H1 (cell line): Measurements from ENCODE around the gene SMAD6. TPM values are rescaled to one million over a fixed set of nuclear protein-coding genes. Genes with fewer than 3 reads are reported as not detected.
A peak's percentile ranks its signal among the peaks of the same experiment; 100 is the strongest.

Experiments used
- CTCF ChIA-PET: fragments of 300-600 bp; sonication (Branson Sonifier 250); formaldehyde crosslinking; loops from one replicate; lab custom pipeline; 2021; ENCODE audit not compliant: partially characterized antibody; lab: Charles Lee
- POLR2A ChIA-PET: fragments of 300-600 bp; sonication (Branson Sonifier 250); formaldehyde crosslinking; loops from one replicate; lab custom pipeline; 2021; ENCODE audit warnings: inconsistent platforms; ENCODE audit not compliant: partially characterized antibody; lab: Charles Lee
- DNase-seq, 2 experiments: peaks; one replicate each; pipeline versions ENCODE4 v3.0.0 to v3.0.0-alpha.2; 2010 to 2022; ENCODE audit warnings: low spot score in 2 of 2, low read depth in 1 of 2, mixed read lengths in 1 of 2
- FAIRE-seq: peaks from 2 replicates; lab custom pipeline; 2011; peaks lifted over from hg19 to GRCh38; lab: Jason Lieb, UNC
- H2AFZ ChIP-seq: 2 replicates; pipeline ENCODE4 v1.8.1; 2012; ENCODE audit warnings: low read length, inconsistent platforms
- H2AK5ac ChIP-seq: 2 replicates; pipeline ENCODE4 v1.6.1; 2013; ENCODE audit warnings: low read depth, low read length
- H2BK120ac ChIP-seq: replicated peaks from 2 replicates; pipeline ENCODE3; 2013; ENCODE audit warnings: low read depth, low read length, inconsistent platforms
- H2BK12ac ChIP-seq: 2 replicates; pipeline ENCODE4 v1.6.1; 2013; ENCODE audit warnings: low read depth, low read length
- H2BK15ac ChIP-seq: 2 replicates; pipeline ENCODE4 v1.6.1; 2013; ENCODE audit warnings: low read length
- H2BK20ac ChIP-seq: 2 replicates; pipeline ENCODE4 v1.6.1; 2013; ENCODE audit warnings: low read length
- H2BK5ac ChIP-seq: 2 replicates; pipeline ENCODE4 v1.6.1; 2013; ENCODE audit warnings: low read depth, low read length
- H3K14ac ChIP-seq: 2 replicates; pipeline ENCODE4 v1.6.1; 2013; ENCODE audit warnings: inconsistent platforms; ENCODE audit not compliant: insufficient read length
- H3K18ac ChIP-seq: 2 replicates; pipeline ENCODE4 v1.6.1; 2013; ENCODE audit warnings: low read length; ENCODE audit errors: extremely low read depth
- H3K23ac ChIP-seq: 2 replicates; pipeline ENCODE4 v1.6.1; 2013; ENCODE audit warnings: inconsistent platforms; ENCODE audit not compliant: insufficient read length
- H3K23me2 ChIP-seq: 2 replicates; pipeline ENCODE4 v1.6.1; 2013; ENCODE audit warnings: low read depth, low read length
- H3K27ac ChIP-seq: 2 replicates; pipeline ENCODE4 v1.6.1; 2011; ENCODE audit warnings: low read depth, low read length, inconsistent platforms
- H3K27me3 ChIP-seq, 4 experiments: replicated peaks in 1 of 4; 1 replicate in 1 of 4; 2 replicates in 3 of 4; pipeline versions ENCODE4 v1.6.1 to v1.8.1; 2011 to 2013; ENCODE audit warnings: low read length in 3 of 4, mild to moderate bottlenecking in 3 of 4, inconsistent platforms in 2 of 4, mixed read lengths in 2 of 4, moderate library complexity in 1 of 4; ENCODE audit not compliant: control insufficient read depth in 3 of 4, insufficient read depth in 3 of 4; ENCODE audit errors: extremely low read depth in 1 of 4
- H3K36me3 ChIP-seq, 4 experiments: 2 replicates each; pipeline versions ENCODE4 v1.6.1 to v1.8.1; 2011 to 2013; ENCODE audit warnings: mild to moderate bottlenecking in 4 of 4, low read length in 3 of 4, moderate library complexity in 2 of 4, control low read depth in 1 of 4, inconsistent platforms in 1 of 4; ENCODE audit not compliant: insufficient read depth in 4 of 4, control insufficient read depth in 2 of 4
- H3K4ac ChIP-seq: replicated peaks from 2 replicates; pipeline ENCODE3; 2013; ENCODE audit warnings: low read length, low read depth, mixed read lengths, inconsistent platforms; ENCODE audit not compliant: insufficient read length
- H3K4me1 ChIP-seq, 4 experiments: replicated peaks in 1 of 4; 1 replicate in 1 of 4; 2 replicates in 3 of 4; pipeline versions ENCODE4 v1.6.1 to v1.8.1; 2011 to 2013; ENCODE audit warnings: low read length in 3 of 4, inconsistent platforms in 2 of 4, mixed read lengths in 1 of 4; ENCODE audit not compliant: insufficient read depth in 4 of 4, control insufficient read depth in 3 of 4
- H3K4me2 ChIP-seq, 2 experiments: 2 replicates each; pipeline versions ENCODE4 v1.6.1 to v1.8.1; 2011 to 2013; ENCODE audit warnings: low read depth in 2 of 2, low read length in 2 of 2, control low read depth in 1 of 2, inconsistent platforms in 1 of 2, mild to moderate bottlenecking in 1 of 2; ENCODE audit not compliant: insufficient read depth in 1 of 2
- H3K4me3 ChIP-seq, 4 experiments: fragments of 200-600, 300-600 bp in 1 of 4; sonication (generic), shearing (Covaris generic), sonication (Bioruptor Twin) in 1 of 4; 2 replicates each; pipeline versions ENCODE4 v1.5.1 to v1.8.1; 2011 to 2016; ENCODE audit warnings: low read length in 4 of 4, low read depth in 3 of 4, control low read depth in 2 of 4, inconsistent platforms in 2 of 4, mild to moderate bottlenecking in 2 of 4, mixed read lengths in 1 of 4, moderate library complexity in 1 of 4; ENCODE audit not compliant: insufficient read depth in 2 of 4; ENCODE audit errors: extremely low read depth in 1 of 4
- H3K56ac ChIP-seq: replicated peaks from 2 replicates; pipeline ENCODE3; 2013; ENCODE audit warnings: low read depth, mild to moderate bottlenecking, mixed read lengths, low read length, inconsistent platforms; ENCODE audit not compliant: insufficient read length
- H3K79me1 ChIP-seq: 2 replicates; pipeline ENCODE4 v1.6.1; 2013; ENCODE audit warnings: low read depth, low read length, control low read depth
- H3K79me2 ChIP-seq, 2 experiments: 2 replicates each; pipeline versions ENCODE4 v1.6.1 to v1.8.1; 2012 to 2013; ENCODE audit warnings: low read length in 2 of 2, mild to moderate bottlenecking in 2 of 2, inconsistent platforms in 1 of 2; ENCODE audit not compliant: insufficient read depth in 2 of 2, control insufficient read depth in 1 of 2
- H3K9ac ChIP-seq, 4 experiments: replicated peaks in 1 of 4; 1 replicate in 1 of 4; 2 replicates in 3 of 4; pipeline versions ENCODE4 v1.6.1 to v1.8.1; 2011 to 2013; ENCODE audit warnings: low read depth in 3 of 4, low read length in 3 of 4, control low read depth in 2 of 4, mild to moderate bottlenecking in 2 of 4, moderate library complexity in 2 of 4, inconsistent platforms in 1 of 4; ENCODE audit errors: extremely low read depth in 1 of 4
- H3K9me3 ChIP-seq, 2 experiments: 2 replicates each; pipeline versions ENCODE4 v1.6.1 to v1.8.1; 2012 to 2013; ENCODE audit warnings: mild to moderate bottlenecking in 2 of 2, moderate library complexity in 2 of 2, control low read depth in 1 of 2, inconsistent platforms in 1 of 2, low read depth in 1 of 2, low read length in 1 of 2, mixed read lengths in 1 of 2; ENCODE audit not compliant: insufficient read depth in 2 of 2
- H4K20me1 ChIP-seq, 2 experiments: replicated peaks in 1 of 2; 2 replicates each; pipeline versions ENCODE3 to v1.8.1; 2011 to 2013; ENCODE audit warnings: inconsistent platforms in 2 of 2, low read length in 2 of 2, mild to moderate bottlenecking in 1 of 2; ENCODE audit not compliant: insufficient read depth in 2 of 2, control insufficient read depth in 1 of 2
- H4K5ac ChIP-seq: 2 replicates; pipeline ENCODE4 v1.6.1; 2013; ENCODE audit warnings: low read length, low read depth, mixed read lengths, inconsistent platforms; ENCODE audit not compliant: insufficient read length
- H4K8ac ChIP-seq: 2 replicates; pipeline ENCODE4 v1.8.0; 2013; ENCODE audit warnings: mild to moderate bottlenecking, moderate library complexity, low read length, inconsistent platforms; ENCODE audit not compliant: insufficient read depth; ENCODE audit errors: extremely low read depth
- H4K91ac ChIP-seq: replicated peaks from 2 replicates; pipeline ENCODE3; 2013; ENCODE audit warnings: low read length, mixed read lengths, inconsistent platforms; ENCODE audit not compliant: insufficient read length
- EGR1 ChIP-seq: IDR thresholded peaks from 2 replicates; pipeline ENCODE4 v1.6.1; 2011; ENCODE audit warnings: low read depth, low read length, borderline replicate concordance
- EP300 ChIP-seq, 2 experiments: IDR thresholded peaks; 1 replicate in 1 of 2; 2 replicates in 1 of 2; pipeline ENCODE4 v1.6.1; 2011 to 2012; ENCODE audit warnings: low read depth in 2 of 2, low read length in 2 of 2, mild to moderate bottlenecking in 2 of 2, borderline replicate concordance in 1 of 2, inconsistent platforms in 1 of 2, moderate library complexity in 1 of 2
- EZH2 ChIP-seq: fragments of 200-600 bp; sonication (generic); IDR thresholded peaks from 2 replicates; pipeline ENCODE4 v1.7.1; 2012; ENCODE audit warnings: low read depth, mild to moderate bottlenecking, moderate library complexity, low read length, inconsistent platforms; ENCODE audit not compliant: severe bottlenecking
- HDAC2 ChIP-seq, 2 experiments: fragments of 300-600 bp in 1 of 2; sonication (generic) in 1 of 2; IDR thresholded peaks; 2 replicates each; pipeline ENCODE4 v1.6.1; 2011 to 2012; ENCODE audit warnings: low read depth in 2 of 2, low read length in 2 of 2, mild to moderate bottlenecking in 2 of 2, moderate library complexity in 2 of 2, borderline replicate concordance in 1 of 2, inconsistent platforms in 1 of 2
- HDAC6 ChIP-seq: IDR thresholded peaks from one replicate; pipeline ENCODE4 v1.7.1; 2012; ENCODE audit warnings: low read depth, mild to moderate bottlenecking, inconsistent platforms, low read length, moderate library complexity
- NANOG ChIP-seq: IDR thresholded peaks from 2 replicates; pipeline ENCODE4 v1.6.1; 2011; ENCODE audit warnings: low read length, low read depth, mild to moderate bottlenecking, inconsistent platforms; ENCODE audit not compliant: insufficient read depth, poor library complexity, severe bottlenecking
- PHF8 ChIP-seq: fragments of 200-600 bp; sonication (generic); conservative IDR thresholded peaks from 2 replicates; pipeline ENCODE4 v1.7.1; 2012; ENCODE audit warnings: low read depth, mild to moderate bottlenecking, inconsistent platforms, low read length, moderate library complexity
- RAD21 ChIP-seq, 2 experiments: IDR thresholded peaks in 1 of 2; conservative IDR thresholded peaks in 1 of 2; 2 replicates each; pipeline ENCODE4 v1.6.1; 2011; ENCODE audit warnings: low read depth in 2 of 2, low read length in 2 of 2, improper control_type of control experiment in 1 of 2, inconsistent platforms in 1 of 2, mild to moderate bottlenecking in 1 of 2, moderate library complexity in 1 of 2
- SP4 ChIP-seq: IDR thresholded peaks from 2 replicates; pipeline ENCODE4 v1.6.1; 2012; ENCODE audit warnings: low read length, inconsistent platforms
- SRF ChIP-seq: IDR thresholded peaks from 2 replicates; pipeline ENCODE4 v1.6.1; 2011; ENCODE audit warnings: mild to moderate bottlenecking, low read depth, low read length, moderate library complexity
- WGBS, 2 experiments: shearing (Covaris generic) in 1 of 2; methylation state at CpG; one replicate each; pipeline versions ENCODE4 v1.1.6 to v1.1.7; 2013 to 2015; ENCODE audit warnings: low lambda C conversion rate in 2 of 2, mixed read lengths in 2 of 2, inconsistent platforms in 1 of 2, low coverage in 1 of 2, missing lambda C conversion rate in 1 of 2; ENCODE audit not compliant: insufficient replicate concordance in 2 of 2, insufficient coverage in 1 of 2, insufficient read length in 1 of 2; ENCODE audit errors: extremely low coverage in 1 of 2, missing lambda C conversion rate in 1 of 2; 5-methylcytosine and 5-hydroxymethylcytosine counted together
- polyA plus RNA-seq, 7 experiments: library from polyadenylated mRNA; depleted of rRNA in 3 of 7; stranded (reverse) in 5 of 7; unstranded in 2 of 7; fragments of >200 nt in 5 of 7; fragments of 200-250 nt in 2 of 7; gene quantifications; 1 replicate in 5 of 7; 2 replicates in 1 of 7; 4 replicates in 1 of 7; pipeline versions ENCODE4 v1.2.1 to v1.2.3, GENCODE V29; 2011 to 2013; ENCODE audit warnings: missing spikeins in 2 of 7, mixed read lengths in 2 of 7
- total RNA-seq: library from RNA; stranded (reverse); fragmentation: NEBNext Ultra II Directional; extraction: Animal tissue kit (Norgen Biotek cat#: 25700); gene quantifications from 2 replicates; pipeline ENCODE4 v1.2.1, GENCODE V29; 2021

SMAD6 gene
- total and polyA plus RNA-seq, 2 of the 8 experiments (the other 6 are each of a cell fraction or from before 2014, with no cell fraction given): 1.8 to 7.0 TPM

DNA sequence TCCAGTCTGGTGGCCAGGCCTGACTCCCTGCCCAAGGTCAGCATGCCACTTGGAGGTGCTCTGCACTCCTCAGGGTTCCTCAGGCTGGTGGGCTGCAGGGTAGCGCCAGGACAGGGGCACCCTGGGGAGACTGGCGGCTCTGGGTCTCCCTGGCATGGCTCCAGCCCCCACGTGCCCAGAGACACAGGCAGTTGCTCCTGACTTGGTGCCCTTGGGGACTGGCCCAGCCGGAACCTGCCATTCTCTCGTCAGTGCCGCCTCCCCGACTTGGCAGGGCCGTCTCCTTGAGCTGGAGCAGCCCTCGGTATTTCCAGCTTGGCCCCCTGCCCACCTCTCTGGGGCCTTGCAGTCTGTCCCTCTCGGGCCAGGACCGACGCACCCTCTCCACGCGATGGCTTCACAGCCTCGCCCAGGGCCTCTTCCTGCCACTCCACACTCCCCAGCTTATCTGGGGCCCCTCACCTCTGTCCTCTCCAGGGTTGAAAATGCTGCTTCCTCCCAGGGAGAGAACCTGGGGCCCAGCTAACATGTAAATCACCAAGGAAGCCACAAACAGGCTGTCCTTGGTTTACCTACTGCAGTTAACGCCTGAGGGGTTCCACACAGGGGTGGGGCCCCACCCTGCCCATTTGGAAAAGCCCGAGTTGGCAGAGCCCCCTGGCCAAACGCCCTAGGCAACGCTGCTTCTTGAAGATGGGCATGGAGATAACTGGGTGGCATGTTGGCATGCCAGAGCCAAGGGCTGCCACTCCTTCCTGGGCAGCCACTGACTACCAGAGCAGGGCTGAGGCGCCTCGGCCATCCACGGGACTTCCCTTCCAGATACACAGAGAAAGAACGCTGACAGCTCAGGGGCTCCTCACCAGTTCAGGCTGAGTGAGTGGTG is 61.4 kb downstream of the SMAD6 start:
- Histone ChIP-seq H4K8ac (no peak overlapping the region), H2AFZ (no peak overlapping the region), H3K4me3 (no peak overlapping the region), H3K23me2 (no peaks in the 10 kb centered on the region), H3K79me2 (no peaks in the 10 kb centered on the region), H2BK12ac (peak overlapping the region; percentile 75; the same call in 1 of the 2 replicates), H3K9me3 (no peaks in the 10 kb centered on the region), H4K5ac (no peak overlapping the region), H2BK15ac (no peak overlapping the region), H3K27me3 (no peaks in the 10 kb centered on the region), H2BK5ac (peak overlapping the region; percentile 35; the same call in 1 of the 2 replicates), H2AK5ac (no peak overlapping the region), H4K20me1 (no peaks in the 10 kb centered on the region), H3K18ac (no peak overlapping the region), H3K79me1 (no peaks in the 10 kb centered on the region), H3K4me2 (no peak overlapping the region), H3K23ac (no peak overlapping the region), H3K4me1 (peaks cover 0 to 4% (median 2%) of the 10 kb centered on the region in 4 experiments; a peak in 3 of 7 replicates), H4K91ac (no peak overlapping the region), H3K36me3 (no peaks in the 10 kb centered on the region), H3K56ac (no peak overlapping the region), H3K14ac (no peak overlapping the region), H2BK20ac (0 out of 2 replicates have a peak overlapping the region, but pooled peaks have one; percentile 18), H3K27ac (no peak overlapping the region), H3K9ac (no peak overlapping the region), H2BK120ac (no peak overlapping the region), H3K4ac (no peak overlapping the region)
- ChIA-PET POLR2A (interaction anchor here (1.3 to 1.6 kb wide), 3 partner anchors 9 to 17 kb away, joined by 3 to 9 read pairs (median 4); no protein-coding TSS in a partner anchor), CTCF (interaction anchor here (0.7 to 3.2 kb wide), 4 partner anchors 8 to 221 kb away, joined by 3 to 13 read pairs (median 5); no protein-coding TSS in a partner anchor)
- FAIRE-seq (no peak), DNase-seq (no peak)
- 81% methylated on average over 22 of the region's 23 CpGs; no CpG with 5 or more reads in 1 of the 2 experiments for WGBS, 2 experiments
- TF ChIP-seq EGR1 (no peak), HDAC2 (IDR thresholded peaks at IDR 0.05; ENCODE audit: borderline replicate concordance in 1 of 2, low read depth in 2 of 2, low read length in 2 of 2) (no peak), SRF (no peak), NANOG (no peak), PHF8 (no peak), HDAC6 (no peak), EP300 (IDR thresholded peaks at IDR 0.05; ENCODE audit: borderline replicate concordance in 1 of 2, low read depth in 2 of 2, low read length in 2 of 2) (no peak), SP4 (no peak), RAD21 (IDR thresholded peaks at IDR 0.05 in 1 of 2, conservative IDR thresholded peaks at IDR 0.05 in 1 of 2; ENCODE audit: low read depth in 2 of 2, low read length in 2 of 2) (no peak), EZH2 (no peak)
